ENCODE results near the gene POLR1F.

GRCh38 chr7:19728716-19729115 lies 19.9 kb upstream of the POLR1F start:
- TF ChIP-seq CTCF (IDR thresholded peaks at IDR 0.05 in 2 of 3, conservative IDR thresholded peaks at IDR 0.05 in 1 of 3; ENCODE audit: borderline replicate concordance in 1 of 3, insufficient read depth in 1 of 3, low read depth in 2 of 3, low read length in 2 of 3) (no peak), POLR2AphosphoS5 (IDR thresholded peaks at IDR 0.05; ENCODE audit: low read depth, low read length) (no peak), EGR1 (IDR thresholded peaks at IDR 0.05; ENCODE audit: low read depth) (no peak), JUND (IDR thresholded peaks at IDR 0.05) (no peak), ATF3 (IDR thresholded peaks at IDR 0.05) (no peak), POLR2A (IDR thresholded peaks at IDR 0.05; ENCODE audit: borderline replicate concordance, extremely low read depth, insufficient read depth, insufficient read length) (no peak), ZNF274 (IDR thresholded peaks at IDR 0.05; ENCODE audit: low read depth, low read length) (no peak)
